ENCODE results near the gene RHOV. TPM values are rescaled to one million over a fixed set of nuclear protein-coding genes. Genes with fewer than 3 reads are reported as not detected.
A peak's percentile ranks its signal among the peaks of the same experiment; 100 is the strongest.

RHOV gene
- total RNA-seq, 1 donor from 2014 or later: 0.27 TPM

DNA sequence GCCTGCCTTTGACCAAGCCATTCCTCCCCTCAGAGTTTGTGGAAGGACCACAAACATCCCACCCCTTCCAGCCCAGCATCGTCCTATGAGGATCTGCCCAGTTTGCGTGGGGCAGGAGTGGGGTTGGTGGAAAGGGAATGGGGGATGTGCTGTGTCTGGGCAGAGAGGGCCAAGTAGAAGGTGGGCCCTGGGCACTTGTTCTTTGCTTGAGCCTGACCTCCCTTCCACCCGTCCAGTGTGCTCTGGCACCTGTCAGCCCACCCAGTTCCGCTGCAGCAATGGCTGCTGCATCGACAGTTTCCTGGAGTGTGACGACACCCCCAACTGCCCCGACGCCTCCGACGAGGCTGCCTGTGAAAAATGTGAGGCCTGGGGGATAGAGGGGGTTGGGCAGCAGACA, 19.9 kb downstream of the RHOV start:
- H3K27me3 Mint-ChIP-seq: no peaks in the 10 kb centered on the region
- TF ChIP-seq, protein P1, sequence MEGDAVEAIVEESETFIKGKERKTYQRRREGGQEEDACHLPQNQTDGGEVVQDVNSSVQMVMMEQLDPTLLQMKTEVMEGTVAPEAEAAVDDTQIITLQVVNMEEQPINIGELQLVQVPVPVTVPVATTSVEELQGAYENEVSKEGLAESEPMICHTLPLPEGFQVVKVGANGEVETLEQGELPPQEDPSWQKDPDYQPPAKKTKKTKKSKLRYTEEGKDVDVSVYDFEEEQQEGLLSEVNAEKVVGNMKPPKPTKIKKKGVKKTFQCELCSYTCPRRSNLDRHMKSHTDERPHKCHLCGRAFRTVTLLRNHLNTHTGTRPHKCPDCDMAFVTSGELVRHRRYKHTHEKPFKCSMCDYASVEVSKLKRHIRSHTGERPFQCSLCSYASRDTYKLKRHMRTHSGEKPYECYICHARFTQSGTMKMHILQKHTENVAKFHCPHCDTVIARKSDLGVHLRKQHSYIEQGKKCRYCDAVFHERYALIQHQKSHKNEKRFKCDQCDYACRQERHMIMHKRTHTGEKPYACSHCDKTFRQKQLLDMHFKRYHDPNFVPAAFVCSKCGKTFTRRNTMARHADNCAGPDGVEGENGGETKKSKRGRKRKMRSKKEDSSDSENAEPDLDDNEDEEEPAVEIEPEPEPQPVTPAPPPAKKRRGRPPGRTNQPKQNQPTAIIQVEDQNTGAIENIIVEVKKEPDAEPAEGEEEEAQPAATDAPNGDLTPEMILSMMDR (IDR thresholded peaks at IDR 0.05): no peak
- ATAC-seq (ENCODE audit: low read depth) (no peak), DNase-seq (no peak)
- intact Hi-C loops (cut with micrococcal nuclease): no loop called here
- peaks cover 6% of the 10 kb centered on the region for H3K4me1 Mint-ChIP-seq
- ChIA-PET CTCF (interaction anchor here (5.7 kb wide), 1 partner anchor 37 kb away, joined by 139 read pairs; no protein-coding TSS in a partner anchor), POLR2A (interaction anchor here (1.4 kb wide), 1 partner anchor 40 kb away, joined by 3 read pairs; the partner anchor contains the start of gene VPS18)
- no peak overlapping the region for H3K4me3 Mint-ChIP-seq
- H3K9me3 Mint-ChIP-seq: no peaks in the 10 kb centered on the region
- peaks cover 22% of the 10 kb centered on the region for H3K36me3 Mint-ChIP-seq (ENCODE audit: low read depth)
- no peak overlapping the region for H3K27ac Mint-ChIP-seq

DNA sequence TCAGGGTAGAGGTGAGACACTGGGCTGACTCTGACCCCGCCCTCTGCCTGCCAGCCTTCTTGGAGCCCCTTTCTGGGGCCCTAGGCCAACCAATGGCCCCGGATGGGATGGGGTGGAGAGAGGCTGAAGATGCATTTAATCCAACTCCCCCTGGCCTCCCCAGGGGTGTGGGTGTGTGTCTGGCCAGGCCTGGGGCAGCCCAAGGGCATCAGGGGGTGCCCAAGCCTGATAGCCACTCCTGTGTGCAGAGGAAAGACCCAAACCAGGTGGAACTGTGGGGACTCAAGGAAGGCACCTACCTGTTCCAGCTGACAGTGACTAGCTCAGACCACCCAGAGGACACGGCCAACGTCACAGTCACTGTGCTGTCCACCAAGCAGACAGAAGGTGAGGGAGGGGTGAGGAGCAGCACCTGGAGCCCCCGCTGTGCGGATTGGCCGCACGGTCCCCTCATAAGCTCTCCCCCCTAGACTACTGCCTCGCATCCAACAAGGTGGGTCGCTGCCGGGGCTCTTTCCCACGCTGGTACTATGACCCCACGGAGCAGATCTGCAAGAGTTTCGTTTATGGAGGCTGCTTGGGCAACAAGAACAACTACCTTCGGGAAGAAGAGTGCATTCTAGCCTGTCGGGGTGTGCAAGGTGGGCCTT, 20.7 kb downstream of the RHOV start:
- intact Hi-C loops (cut with micrococcal nuclease): no loop called here
- ChIA-PET CTCF (no interaction called here), POLR2A (no interaction called here)
- Mint-ChIP-seq H3K36me3 (ENCODE audit: low read depth) (peaks cover 22% of the 10 kb centered on the region), H3K27ac (no peak overlapping the region), H3K4me1 (peaks cover 2% of the 10 kb centered on the region), H3K9me3 (no peaks in the 10 kb centered on the region), H3K27me3 (no peaks in the 10 kb centered on the region), H3K4me3 (no peak overlapping the region)
- ATAC-seq (ENCODE audit: low read depth) (no peak), DNase-seq (no peak)
- TF ChIP-seq, protein P1 (IDR thresholded peaks at IDR 0.05): no peak

DNA sequence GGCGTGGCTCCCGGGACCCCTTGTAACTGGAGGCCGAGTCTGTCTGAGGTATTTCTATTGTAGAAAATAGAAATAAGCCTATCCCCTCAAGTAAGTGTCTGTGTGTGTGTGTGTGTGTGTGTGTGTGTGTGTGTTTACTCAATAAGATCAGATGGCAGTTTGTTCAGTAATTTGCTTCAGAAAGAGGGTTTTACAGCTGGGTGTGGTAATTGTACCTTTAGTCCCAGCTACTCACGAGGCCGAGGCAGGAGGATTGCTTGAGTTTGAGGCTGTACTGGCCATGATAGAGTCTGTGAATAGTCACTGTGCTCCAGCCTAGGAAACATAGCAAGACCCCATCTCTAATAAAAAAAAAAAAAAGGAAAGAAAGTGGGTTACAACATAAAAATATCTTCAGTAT, 21.5 kb downstream of the RHOV start:
- intact Hi-C loops (cut with micrococcal nuclease): no loop called here
- DNase-seq (no peak), ATAC-seq (ENCODE audit: low read depth) (no peak)
- ChIA-PET CTCF (no interaction called here), POLR2A (no interaction called here)
- no peak overlapping the region for H3K27ac Mint-ChIP-seq
- no peak overlapping the region for H3K4me3 Mint-ChIP-seq
- H3K27me3 Mint-ChIP-seq: no peaks in the 10 kb centered on the region
- no peaks in the 10 kb centered on the region for H3K9me3 Mint-ChIP-seq
- TF ChIP-seq, protein P1 (IDR thresholded peaks at IDR 0.05): no peak
- peaks cover 7% of the 10 kb centered on the region for H3K4me1 Mint-ChIP-seq
- peaks cover 22% of the 10 kb centered on the region for H3K36me3 Mint-ChIP-seq (ENCODE audit: low read depth)

DNA sequence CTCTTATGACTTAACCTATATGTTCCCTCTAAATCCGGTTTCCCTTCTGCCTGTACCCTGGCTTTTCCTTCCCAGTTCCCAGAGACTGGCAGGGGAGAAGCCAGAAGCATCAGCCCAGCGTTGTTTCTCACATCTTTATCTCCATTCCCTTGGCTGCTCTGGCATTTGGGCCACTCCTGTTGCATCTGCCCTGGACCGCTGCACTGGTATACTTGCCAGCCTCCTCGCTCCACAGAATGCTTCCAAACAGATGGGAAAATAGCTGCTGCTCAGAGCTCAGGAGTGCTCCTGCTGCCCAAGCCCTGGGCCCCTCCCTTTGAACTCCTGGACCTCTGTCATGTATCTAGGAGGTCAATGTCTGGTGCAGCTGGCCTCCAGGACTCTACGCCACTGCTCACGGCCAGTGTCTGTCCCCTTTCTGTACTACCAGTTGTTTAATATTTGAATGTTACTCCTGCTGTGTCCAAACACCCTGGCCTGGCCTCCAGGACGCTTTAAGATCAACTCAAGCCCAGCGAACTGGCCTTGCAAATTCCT, 23.4 kb downstream of the RHOV start:
- intact Hi-C loops (cut with micrococcal nuclease): no loop called here
- DNase-seq: no peak
- Mint-ChIP-seq H3K36me3 (ENCODE audit: low read depth) (peaks cover 19% of the 10 kb centered on the region), H3K27me3 (no peaks in the 10 kb centered on the region), H3K9me3 (no peaks in the 10 kb centered on the region), H3K27ac (no peak overlapping the region), H3K4me3 (no peak overlapping the region), H3K4me1 (peaks cover 26% of the 10 kb centered on the region)
- ChIA-PET CTCF (interaction anchor here (1.3 kb wide), 1 partner anchor 8 kb away, joined by 4 read pairs; no protein-coding TSS in a partner anchor), POLR2A (no interaction called here)
- no peak for ATAC-seq (ENCODE audit: low read depth)
- TF ChIP-seq, protein P1 (IDR thresholded peaks at IDR 0.05): no peak

DNA sequence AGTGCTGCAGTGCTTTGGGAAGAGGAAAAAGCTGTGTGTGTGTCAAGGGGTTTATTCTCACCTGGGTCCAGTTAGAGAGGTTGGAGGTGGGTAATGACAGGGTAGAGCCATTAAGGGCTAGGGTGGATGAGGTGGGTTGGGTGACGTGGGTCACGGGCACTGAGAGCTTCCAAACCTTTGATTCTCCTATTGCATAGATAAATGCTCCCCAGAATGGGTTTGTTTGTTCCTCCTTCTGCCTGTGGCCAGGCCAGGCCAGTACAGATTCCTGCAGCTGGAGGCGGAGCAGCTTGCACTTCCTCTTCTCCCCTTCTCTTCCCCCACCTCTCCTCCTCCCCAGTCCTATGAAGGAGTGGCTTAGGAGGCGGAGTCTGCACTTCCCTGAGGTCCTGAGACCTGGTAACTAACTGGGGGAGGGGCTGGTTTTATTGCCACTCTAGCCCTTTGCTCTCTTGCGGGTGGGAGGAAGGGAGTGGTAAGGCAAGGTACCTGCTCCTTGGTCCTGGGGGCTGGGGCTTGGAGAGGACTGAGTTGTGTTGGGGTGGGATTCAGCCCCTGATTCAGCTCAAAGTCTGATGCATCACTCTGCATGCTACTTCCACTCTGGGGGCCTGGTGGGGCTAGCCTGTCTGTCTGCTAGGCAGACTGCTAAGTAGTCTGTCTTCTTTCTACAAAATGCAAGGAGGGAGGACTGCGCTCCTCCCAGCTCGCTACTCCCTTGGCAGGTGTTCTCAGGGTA, 26.6 kb downstream of the RHOV start:
- peaks cover 6% of the 10 kb centered on the region for H3K36me3 Mint-ChIP-seq (ENCODE audit: low read depth)
- ATAC-seq (ENCODE audit: low read depth): peak; percentile 53
- peak overlapping the region; percentile 38 for H3K4me3 Mint-ChIP-seq
- H3K27me3 Mint-ChIP-seq: no peaks in the 10 kb centered on the region
- CTCF ChIA-PET: interaction anchor here (1.7 kb wide), 2 partner anchors 10 to 11 kb away, joined by 4 to 7 read pairs; no protein-coding TSS in a partner anchor
- no peak for DNase-seq
- no peaks in the 10 kb centered on the region for H3K9me3 Mint-ChIP-seq
- POLR2A ChIA-PET: interaction anchor here (0.6 kb wide), 1 partner anchor 35 kb away, joined by 4 read pairs; no protein-coding TSS in a partner anchor
- intact Hi-C loops (cut with micrococcal nuclease): loop anchor here (5.0 kb wide), 1 partner anchor 105 kb away; the partner anchor contains the start of gene CHAC1
- peak overlapping the region; percentile 64 for H3K27ac Mint-ChIP-seq
- TF ChIP-seq, protein P1 (IDR thresholded peaks at IDR 0.05): no peak
- peaks cover 39% of the 10 kb centered on the region for H3K4me1 Mint-ChIP-seq

Data from activated B cell treated with CpG ODN at 0.5 μM for 24 hours (primary cell).